Right kidney (tissue), 1 donor: ENCODE measurements around the gene PHTF2.
"Not testable (repeated sequence)": the region's sequence is repeated elsewhere in the genome, so short reads cannot be mapped to it uniquely, and the experiment has no call there.

ENCODE experiments used
- DNase-seq: peaks from one replicate; pipeline ENCODE4 v3.0.0-alpha.2; 2016

Gene PHTF2

GRCh38 chr7:77830649-77831355 is 32.2 kb downstream of the PHTF2 start:
- DNase-seq, result no peak

DNA sequence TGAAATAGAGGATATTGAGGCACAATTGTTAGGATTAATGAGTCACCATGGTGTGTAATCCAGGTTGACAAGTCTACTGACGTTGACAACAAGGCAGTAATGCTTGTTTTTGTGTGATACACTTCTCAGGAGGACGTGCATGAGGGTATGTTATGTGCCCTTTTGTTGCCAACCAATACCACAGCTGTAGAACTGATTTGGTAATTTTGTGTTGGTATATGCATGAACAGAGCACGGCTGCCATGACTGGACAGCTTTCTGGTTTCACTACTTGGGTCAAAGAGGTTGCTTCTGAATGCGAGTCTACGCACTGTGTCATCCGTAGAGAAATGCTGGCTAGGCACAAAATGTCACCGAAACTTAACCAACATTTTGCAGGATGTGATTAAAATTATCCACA is 32.9 kb downstream of the PHTF2 start:
- DNase-seq, result no peak

DNA sequence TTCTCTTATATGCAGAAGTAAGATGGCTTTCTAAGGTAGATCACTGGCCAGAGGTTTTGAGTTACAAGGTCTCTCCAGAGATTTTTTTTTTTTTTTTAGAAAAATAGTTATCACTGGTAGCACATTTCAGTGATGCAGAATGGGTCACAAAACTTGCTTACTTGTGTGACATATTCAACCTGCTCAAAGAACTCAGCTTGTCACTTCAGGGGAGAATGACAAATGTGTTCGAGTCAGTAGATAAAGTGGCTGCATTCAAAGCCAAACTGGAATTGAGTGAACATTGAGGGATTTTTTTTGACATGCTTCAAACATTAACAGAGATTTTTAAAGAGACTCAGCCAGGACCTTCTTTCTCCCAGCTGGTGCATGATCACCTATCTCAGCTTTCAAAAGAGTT is 33.4 kb downstream of the PHTF2 start:
- DNase-seq, result no peak

GRCh38 chr7:77833136-77833535 is 34.6 kb downstream of the PHTF2 start:
- DNase-seq, result no peak

DNA sequence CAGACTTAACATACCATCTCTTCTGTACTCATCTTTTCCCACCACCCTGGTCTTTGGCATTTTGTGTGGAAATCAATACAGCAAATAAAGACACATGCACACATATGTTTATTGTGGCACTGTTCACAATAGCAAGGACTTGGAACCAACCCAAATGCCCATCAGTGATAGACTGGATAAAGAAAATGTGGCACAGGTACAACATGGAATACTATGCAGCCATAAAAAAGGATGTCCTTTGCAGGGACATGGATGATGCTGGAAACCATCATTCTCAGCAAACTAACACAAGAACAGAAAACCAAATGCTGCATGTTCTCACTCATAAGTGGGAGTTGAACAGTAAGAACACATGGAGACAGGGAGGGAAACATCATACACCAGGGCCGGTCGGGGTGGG is 37.9 kb downstream of the PHTF2 start:
- not testable (repeated sequence) for DNase-seq

DNA sequence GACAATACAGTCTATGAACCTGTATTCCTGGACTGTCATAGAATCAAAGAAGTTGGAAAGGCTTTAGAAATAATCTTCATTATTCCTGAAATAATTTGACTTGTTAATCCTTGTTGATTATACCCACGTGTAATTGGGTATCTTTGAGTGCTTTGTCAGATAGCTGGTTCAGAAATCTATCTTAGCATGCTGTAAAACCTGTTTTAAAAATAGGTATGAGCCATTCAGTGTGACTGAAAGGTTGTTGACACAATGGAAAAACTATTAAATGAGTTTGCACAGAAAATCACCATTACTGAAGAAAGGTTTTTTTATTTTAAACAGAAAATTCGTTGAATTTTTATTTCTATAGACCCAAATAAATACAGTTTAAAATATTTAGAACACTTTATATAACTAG is 38.7 kb downstream of the PHTF2 start:
- DNase-seq, result no peak

DNA sequence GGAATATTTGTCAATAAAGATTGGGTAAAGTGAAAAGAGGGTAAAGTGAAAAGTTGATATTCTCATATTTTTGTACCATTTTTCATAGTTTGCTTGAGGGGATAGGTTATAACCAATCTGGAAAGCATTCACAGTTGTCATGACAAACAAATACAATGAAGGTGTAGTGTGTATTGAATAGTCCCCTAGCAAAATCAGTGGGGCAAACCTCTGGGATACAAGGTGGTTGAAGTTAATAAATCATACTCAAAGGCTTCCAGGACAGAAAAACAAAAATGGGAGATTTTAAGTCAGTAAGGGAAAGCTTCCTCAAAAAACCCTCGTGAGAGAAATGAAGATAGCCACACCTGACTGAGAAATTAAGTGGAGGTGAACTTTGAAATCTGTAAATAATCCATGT is 39.4 kb downstream of the PHTF2 start:
- no peak for DNase-seq

DNA sequence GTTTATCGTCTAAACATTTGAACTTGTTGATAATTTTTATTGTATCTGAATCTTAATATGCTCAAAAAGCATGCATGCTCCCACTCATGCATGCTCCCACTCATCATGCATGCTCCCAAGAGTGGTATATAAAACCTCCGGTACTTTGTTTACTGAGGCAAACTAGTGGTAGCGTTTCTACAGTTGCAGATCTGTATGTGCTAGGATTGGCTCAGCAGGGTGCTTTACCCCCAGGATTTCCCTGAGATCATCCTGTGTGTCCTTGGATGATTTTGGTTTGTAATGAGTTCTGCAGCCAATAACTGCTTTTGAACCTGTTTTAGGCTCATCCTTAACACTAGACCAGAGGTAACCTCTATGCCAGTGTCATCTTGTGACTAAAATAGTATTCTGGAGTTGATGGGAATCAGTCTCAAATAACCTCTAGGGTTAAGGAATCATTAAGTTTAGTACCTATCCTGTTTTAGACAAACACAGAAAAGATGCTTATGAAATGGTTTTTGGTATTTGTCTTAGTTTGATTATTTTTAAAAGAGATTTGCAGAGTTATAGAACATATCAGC is 40.4 kb downstream of the PHTF2 start:
- DNase-seq, result no peak

GRCh38 chr7:77839919-77840318 is 41.3 kb downstream of the PHTF2 start:
- no peak for DNase-seq

DNA sequence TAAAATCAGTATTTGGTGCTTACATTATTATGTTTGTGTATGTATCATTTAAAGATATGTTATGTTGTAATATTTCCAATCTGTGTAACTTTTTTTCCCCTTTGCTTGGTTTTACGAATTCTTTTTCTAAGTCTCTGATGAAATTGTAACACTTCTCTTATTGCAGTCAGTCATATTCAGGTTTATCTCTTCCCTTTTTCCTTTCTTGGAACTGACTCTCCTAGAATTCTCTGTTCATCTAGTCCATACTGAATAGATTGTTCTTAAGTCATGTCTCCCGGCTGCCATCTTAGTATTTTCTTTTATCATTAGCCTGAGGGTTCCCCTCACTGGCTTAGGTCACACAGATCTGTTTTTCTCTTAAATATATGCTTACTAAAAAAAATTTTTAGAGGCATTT is 44.6 kb downstream of the PHTF2 start:
- DNase-seq, result no peak

DNA sequence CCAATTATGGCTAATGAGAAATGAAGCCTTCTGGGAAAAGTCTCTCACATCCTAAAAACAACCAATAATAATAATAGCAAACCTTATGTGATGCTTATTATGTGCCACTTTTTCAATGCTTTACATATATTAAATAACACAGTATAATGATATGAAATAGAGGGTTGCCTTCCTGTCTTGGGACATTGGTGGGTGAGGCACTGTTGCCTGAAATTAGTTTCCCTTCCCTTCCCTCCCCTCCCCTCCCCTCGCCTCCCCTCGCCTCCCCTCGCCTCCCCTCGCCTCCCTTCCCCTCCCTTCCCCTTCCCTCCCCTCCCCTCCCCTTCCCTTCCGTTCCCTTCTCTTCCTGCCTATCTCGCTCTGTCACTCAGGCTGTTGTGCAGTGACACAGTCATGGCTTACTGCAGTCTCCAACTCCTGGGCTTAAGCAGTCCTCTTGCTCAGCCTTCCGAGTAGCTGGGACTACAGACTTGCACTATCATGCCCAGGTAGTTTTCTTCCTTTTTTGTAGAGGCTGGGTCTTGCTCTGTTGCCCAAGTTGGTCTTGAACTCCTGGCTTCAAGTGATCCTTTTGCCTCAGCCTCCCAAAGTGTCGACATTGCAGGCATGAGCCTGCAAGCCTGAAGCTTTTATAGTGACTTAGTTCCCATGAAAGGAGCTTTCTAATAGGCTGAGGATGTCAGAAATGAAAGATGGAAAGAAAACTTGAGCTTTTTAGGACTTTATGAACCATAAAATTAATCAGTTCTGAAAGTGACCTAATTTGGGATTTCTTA is 47.9 kb downstream of the PHTF2 start:
- no peak for DNase-seq

DNA sequence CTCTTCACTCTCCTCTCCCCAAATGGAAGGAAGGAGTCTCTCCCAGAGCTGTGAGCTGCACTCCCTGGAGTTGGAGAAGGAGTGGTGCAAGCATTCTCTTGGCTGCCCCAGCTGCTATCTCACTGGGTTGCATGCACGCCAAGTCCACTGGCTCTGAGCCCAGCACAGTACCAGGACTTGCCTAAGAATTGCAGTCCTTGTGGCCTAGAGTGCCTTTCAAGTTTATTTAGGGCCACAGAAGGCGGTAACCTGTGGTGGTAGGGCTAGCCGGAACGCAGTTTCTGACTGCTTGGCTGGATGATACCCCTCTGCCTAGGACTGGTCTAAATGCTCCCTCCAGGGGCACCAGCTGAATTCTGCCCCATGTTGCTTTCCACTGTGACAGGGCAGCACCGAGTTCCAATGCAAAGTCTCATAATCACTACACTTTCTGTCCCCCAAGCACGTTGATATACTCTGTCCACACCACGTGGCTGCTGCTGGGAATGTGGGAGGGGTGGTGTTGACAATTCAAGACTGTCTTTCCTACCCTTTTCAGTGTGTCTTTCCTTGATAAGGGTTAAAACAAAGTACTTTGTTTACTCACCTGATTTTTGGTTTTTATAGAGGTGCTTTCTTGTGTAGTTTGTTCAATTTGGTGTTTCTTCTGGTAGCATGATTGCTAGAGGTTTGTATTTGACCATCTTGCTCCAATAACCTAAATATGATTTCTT is 57.0 kb downstream of the PHTF2 start:
- DNase-seq, result no peak

DNA sequence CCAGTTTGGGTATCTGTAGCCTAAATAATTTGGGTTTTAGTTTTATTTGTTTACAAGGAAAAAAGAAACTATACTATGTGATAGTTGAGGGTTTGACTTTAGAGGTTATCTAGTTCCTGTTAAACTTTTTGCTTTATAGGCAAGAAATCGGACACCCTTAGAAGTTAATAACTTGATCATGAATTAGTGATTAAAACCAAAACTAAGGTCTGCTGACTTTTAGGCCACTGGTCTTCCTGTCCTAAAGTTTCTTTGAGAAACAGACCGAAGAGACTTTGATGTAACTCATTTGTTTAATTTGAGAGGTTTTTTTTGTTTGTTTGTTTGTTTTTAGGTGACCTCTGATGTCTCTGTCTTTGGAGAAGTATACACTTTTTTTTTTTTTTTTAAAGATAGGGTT is 59.7 kb downstream of the PHTF2 start:
- no peak for DNase-seq

DNA sequence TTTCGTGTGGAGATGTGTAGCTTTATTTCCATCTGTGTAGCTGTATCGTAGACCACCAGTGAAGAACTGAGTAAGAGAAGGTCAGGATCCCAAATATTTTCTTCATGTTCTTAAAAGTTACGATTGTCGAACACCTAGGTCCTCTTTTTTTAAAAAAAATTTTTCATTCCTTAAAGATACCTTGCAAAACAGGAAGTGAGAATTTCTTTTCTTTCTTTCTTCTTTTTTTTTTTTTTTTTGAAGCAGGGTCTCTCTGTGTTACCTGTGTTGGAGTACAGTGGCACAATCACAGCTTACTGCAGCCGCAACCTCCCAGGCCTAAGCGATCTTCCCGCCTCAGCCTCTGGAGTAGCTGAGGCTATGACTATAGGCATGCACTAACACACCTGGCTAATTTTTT is 60.8 kb downstream of the PHTF2 start:
- DNase-seq, result no peak

GRCh38 chr7:77862691-77863090 is 64.1 kb downstream of the PHTF2 start:
- DNase-seq, result no peak

- no peak for DNase-seq
Measured at GRCh38 chr7:77863860-77864259, 65.3 kb downstream of the PHTF2 start.

DNA sequence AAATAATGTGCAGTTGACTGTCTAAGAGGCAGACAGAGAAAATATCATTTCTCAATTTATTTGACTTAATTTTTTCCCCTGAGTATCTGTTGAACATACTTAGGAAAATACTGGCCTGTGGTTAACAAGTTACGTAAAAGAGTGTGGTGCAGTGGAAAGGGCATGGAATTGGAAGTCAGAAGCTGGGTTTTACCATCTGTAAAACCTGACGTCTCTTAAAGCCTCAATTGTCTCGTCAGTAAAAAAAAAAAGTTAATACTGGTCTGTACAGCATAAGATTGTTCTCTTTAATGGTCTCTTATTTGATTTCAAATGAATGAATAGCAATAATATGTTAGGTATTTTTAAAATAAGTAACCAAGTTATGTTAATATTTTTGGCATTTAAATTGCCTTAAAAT is 67.8 kb downstream of the PHTF2 start:
- no peak for DNase-seq

DNA sequence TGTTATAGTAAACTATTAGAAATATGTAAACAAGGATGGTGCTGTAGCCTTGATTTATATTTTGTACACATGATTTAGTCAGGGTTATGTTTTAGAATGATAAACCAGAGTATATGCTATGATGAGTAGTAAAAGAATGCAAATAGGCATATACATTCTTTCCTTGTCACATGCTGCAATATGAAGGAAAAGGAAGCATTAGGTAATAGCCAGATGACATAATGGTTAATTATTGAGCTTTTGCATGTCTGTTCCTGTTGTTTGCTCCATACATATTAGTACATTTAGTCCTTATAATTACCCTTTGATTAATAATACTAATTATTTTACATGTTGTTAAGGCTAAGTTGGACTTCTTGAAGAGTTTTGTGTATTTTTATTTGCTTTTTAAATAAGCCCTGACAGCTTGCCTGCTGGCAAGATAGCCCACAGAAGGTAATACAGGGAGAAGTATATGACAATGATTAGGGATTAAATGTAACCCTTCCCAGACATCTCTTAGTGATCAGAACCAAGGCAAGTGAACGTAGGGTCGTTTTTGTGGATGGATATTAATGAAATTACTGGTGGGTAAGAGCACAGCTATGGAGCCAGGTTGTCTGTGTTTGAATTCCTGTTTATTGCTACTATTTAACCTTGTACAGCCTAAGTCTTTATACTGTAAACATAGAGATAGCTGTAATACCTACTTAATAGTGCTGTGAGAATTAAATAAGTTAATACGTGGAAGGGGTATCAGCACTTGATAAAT is 68.4 kb downstream of the PHTF2 start:
- DNase-seq, result no peak

GRCh38 chr7:77867537-77867865 is 68.9 kb downstream of the PHTF2 start:
- no peak for DNase-seq

GRCh38 chr7:77872256-77872655 is 73.7 kb downstream of the PHTF2 start:
- DNase-seq, result not testable (repeated sequence)

GRCh38 chr7:77873416-77874327 is 75.1 kb downstream of the PHTF2 start:
- not testable (repeated sequence) for DNase-seq
